Type B pancreatic cell (in vitro differentiated cells): Measurements from ENCODE around the gene TRIM32. TPM values are rescaled to one million over a fixed set of nuclear protein-coding genes. Genes with fewer than 3 reads are reported as not detected.

Source experiments
- DNase-seq: peaks from one replicate; pipeline ENCODE4 v3.0.0; 2021; ENCODE audit warnings: mixed read lengths; ENCODE audit not compliant: unreplicated experiment; ENCODE audit errors: extremely low spot score
- H3K27ac Mint-ChIP-seq: 2 replicates; pipeline ENCODE4 v1.8.0; 2021; ENCODE audit warnings: mild to moderate bottlenecking, mixed read lengths
- H3K27me3 Mint-ChIP-seq: 2 replicates; pipeline ENCODE4 v1.8.0; 2021; ENCODE audit warnings: mixed read lengths
- H3K36me3 Mint-ChIP-seq: 2 replicates; pipeline ENCODE4 v1.8.0; 2021; ENCODE audit warnings: mixed read lengths
- H3K4me1 Mint-ChIP-seq: one replicate; pipeline ENCODE4 v1.8.0; 2021; ENCODE audit warnings: mixed read lengths; ENCODE audit not compliant: unreplicated experiment
- H3K4me3 Mint-ChIP-seq: 2 replicates; pipeline ENCODE4 v1.8.0; 2021; ENCODE audit warnings: mild to moderate bottlenecking, mixed read lengths
- H3K9me3 Mint-ChIP-seq: 2 replicates; pipeline ENCODE4 v1.8.0; 2021; ENCODE audit warnings: mixed read lengths
- total RNA-seq: library from RNA; stranded (reverse); gene quantifications from 2 replicates; pipeline ENCODE4 v1.2.1, GENCODE V29; 2021; ENCODE audit warnings: low replicate concordance
- TF ChIP-seq, protein P1 (sequence below): fragments of 200-600 bp; sonication (generic); conservative IDR thresholded peaks from 2 replicates; pipeline ENCODE4 v1.5.0; 2021; ENCODE audit warnings: antibody characterized with exemption, mild to moderate bottlenecking

The TRIM32 gene
- total RNA-seq, 1 donor from 2014 or later: 29.6 TPM

DNA sequence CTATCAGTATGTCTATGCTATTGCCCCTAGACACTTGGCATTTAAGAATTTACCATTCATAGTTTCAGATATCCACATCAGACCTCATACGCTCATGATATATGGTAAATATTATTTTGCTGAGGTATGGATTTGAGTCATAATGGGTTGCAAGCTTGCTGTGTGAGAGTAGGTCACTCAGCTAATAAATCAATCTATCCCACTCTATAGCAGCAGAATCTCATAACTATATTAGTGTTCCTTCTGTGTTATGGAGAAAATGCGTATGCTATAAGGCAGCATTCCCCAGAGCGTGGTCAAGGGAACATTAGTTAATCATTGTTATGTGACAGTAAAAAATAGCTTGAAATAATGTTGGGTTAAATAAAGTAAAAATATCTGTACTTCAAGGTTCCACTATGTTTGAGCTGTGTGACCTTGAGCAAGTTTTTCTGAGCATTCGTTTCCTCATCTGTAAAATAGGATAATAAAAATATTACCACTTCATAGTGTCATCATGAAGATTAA is 7.7 kb downstream of the TRIM32 start:
- H3K36me3 Mint-ChIP-seq: peaks cover 36% of the 10 kb centered on the region
- peaks cover 14% of the 10 kb centered on the region for H3K4me1 Mint-ChIP-seq
- TF ChIP-seq, protein P1, sequence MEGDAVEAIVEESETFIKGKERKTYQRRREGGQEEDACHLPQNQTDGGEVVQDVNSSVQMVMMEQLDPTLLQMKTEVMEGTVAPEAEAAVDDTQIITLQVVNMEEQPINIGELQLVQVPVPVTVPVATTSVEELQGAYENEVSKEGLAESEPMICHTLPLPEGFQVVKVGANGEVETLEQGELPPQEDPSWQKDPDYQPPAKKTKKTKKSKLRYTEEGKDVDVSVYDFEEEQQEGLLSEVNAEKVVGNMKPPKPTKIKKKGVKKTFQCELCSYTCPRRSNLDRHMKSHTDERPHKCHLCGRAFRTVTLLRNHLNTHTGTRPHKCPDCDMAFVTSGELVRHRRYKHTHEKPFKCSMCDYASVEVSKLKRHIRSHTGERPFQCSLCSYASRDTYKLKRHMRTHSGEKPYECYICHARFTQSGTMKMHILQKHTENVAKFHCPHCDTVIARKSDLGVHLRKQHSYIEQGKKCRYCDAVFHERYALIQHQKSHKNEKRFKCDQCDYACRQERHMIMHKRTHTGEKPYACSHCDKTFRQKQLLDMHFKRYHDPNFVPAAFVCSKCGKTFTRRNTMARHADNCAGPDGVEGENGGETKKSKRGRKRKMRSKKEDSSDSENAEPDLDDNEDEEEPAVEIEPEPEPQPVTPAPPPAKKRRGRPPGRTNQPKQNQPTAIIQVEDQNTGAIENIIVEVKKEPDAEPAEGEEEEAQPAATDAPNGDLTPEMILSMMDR: no peak
- no peaks in the 10 kb centered on the region for H3K27me3 Mint-ChIP-seq
- H3K27ac Mint-ChIP-seq: no peak overlapping the region
- DNase-seq: no peak
- peaks cover 5% of the 10 kb centered on the region for H3K9me3 Mint-ChIP-seq
- H3K4me3 Mint-ChIP-seq: no peak overlapping the region

DNA sequence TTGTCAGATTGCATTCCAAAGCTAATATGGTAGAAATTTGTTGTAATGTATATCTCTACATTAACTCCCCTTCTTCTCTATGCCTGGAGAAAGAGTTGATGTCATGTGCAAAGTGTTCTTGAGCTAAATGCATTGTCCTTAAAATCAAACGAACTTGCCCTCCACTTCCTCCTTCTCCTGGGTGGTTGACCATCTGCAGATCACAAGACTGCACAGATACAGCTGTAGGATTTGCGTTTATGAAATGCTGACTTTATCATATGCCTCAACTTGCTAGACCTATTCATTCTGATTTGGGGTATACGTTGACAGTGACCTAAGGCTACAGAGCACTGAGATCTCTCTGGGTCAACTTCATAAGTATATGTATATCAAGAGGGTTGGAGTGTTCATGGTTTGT is 8.3 kb downstream of the TRIM32 start:
- TF ChIP-seq, protein P1: no peak
- peaks cover 14% of the 10 kb centered on the region for H3K4me1 Mint-ChIP-seq
- H3K9me3 Mint-ChIP-seq: peaks cover 5% of the 10 kb centered on the region
- H3K36me3 Mint-ChIP-seq: peaks cover 41% of the 10 kb centered on the region
- no peak overlapping the region for H3K27ac Mint-ChIP-seq
- no peak overlapping the region for H3K4me3 Mint-ChIP-seq
- DNase-seq: no peak
- H3K27me3 Mint-ChIP-seq: no peaks in the 10 kb centered on the region

DNA sequence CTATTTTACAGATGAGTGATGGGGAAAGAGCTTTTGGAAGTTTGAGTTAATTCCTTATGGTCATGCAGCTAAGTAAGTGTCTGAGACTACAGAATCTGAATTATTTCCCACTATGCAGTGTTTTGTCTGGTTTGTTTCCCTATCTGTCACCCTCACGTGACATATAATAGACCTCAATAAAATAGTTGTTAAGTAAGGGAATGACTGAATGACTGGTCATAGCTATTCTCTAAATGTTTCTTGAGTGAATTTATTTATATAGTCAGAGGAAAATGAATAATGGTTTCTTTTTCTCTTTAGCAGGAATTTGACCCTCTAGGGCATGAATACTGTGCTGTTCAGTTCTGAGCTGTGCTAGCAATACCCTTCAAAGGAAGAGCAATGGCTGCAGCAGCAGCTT is 10.3 kb downstream of the TRIM32 start:
- H3K4me3 Mint-ChIP-seq: no peak overlapping the region

DNA sequence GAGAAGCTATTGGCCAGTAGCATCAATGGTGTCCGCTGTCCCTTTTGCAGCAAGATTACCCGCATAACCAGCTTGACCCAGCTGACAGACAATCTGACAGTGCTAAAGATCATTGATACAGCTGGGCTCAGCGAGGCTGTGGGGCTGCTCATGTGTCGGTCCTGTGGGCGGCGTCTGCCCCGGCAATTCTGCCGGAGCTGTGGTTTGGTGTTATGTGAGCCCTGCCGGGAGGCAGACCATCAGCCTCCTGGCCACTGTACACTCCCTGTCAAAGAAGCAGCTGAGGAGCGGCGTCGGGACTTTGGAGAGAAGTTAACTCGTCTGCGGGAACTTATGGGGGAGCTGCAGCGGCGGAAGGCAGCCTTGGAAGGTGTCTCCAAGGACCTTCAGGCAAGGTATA is 10.8 kb downstream of the TRIM32 start:
- no peak overlapping the region for H3K4me3 Mint-ChIP-seq

More for the DNA sequence above, 10.3 kb downstream of the TRIM32 start:
- Mint-ChIP-seq H3K27me3 (no peaks in the 10 kb centered on the region), H3K9me3 (peaks cover 5% of the 10 kb centered on the region), H3K4me1 (peaks cover 24% of the 10 kb centered on the region), H3K27ac (no peak overlapping the region), H3K36me3 (peaks cover 55% of the 10 kb centered on the region)
- no peak for DNase-seq
- TF ChIP-seq, protein P1: no peak

DNA sequence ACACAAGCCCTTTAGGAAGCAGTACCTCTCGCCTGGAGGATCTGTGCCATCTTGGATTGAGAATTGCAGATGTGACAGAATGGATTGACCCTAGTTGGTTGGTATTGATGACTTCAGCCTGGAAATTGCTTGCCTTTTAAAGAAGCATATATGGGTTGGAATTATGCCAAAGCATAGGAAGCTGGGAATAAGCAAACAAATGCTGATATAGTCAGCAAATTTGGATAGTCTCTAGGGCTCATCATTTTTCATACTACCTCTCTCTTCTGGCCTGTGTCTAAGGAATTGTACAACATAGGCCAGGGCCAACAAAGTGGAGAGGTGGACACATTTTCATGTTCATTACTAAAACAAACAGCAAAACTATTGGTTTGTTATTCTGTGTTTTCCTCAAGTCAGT is 13.2 kb downstream of the TRIM32 start:
- no peak for DNase-seq
- peaks cover 54% of the 10 kb centered on the region for H3K36me3 Mint-ChIP-seq
- H3K4me1 Mint-ChIP-seq: peaks cover 24% of the 10 kb centered on the region
- no peak overlapping the region for H3K4me3 Mint-ChIP-seq
- H3K27me3 Mint-ChIP-seq: no peaks in the 10 kb centered on the region
- no peaks in the 10 kb centered on the region for H3K9me3 Mint-ChIP-seq
- TF ChIP-seq, protein P1: no peak
- H3K27ac Mint-ChIP-seq: no peak overlapping the region

More for the DNA sequence above, 10.8 kb downstream of the TRIM32 start:
- peaks cover 24% of the 10 kb centered on the region for H3K4me1 Mint-ChIP-seq
- peaks cover 5% of the 10 kb centered on the region for H3K9me3 Mint-ChIP-seq
- TF ChIP-seq, protein P1: no peak
- no peaks in the 10 kb centered on the region for H3K27me3 Mint-ChIP-seq
- DNase-seq: no peak
- H3K27ac Mint-ChIP-seq: no peak overlapping the region
- peaks cover 58% of the 10 kb centered on the region for H3K36me3 Mint-ChIP-seq
